HEK293T (cell line): ENCODE results near the gene C5orf47.
A peak's percentile ranks its signal among the peaks of the same experiment; 100 is the strongest.

Experiments used
- CTCF ChIA-PET: fragments of 350-600 bp; formaldehyde crosslinking; extraction: SDS; loops from one replicate; lab custom pipeline; 2021; ENCODE audit warnings: antibody characterized with exemption, inconsistent platforms; lab: Yijun Ruan, JAX
- POLR2A ChIA-PET: fragments of 350-600 bp; formaldehyde crosslinking; extraction: SDS; loops from one replicate; lab custom pipeline; 2020; ENCODE audit warnings: antibody characterized with exemption, inconsistent platforms; lab: Yijun Ruan, JAX
- DNase-seq: peaks from one replicate; pipeline ENCODE4 v3.0.0; 2012; ENCODE audit warnings: mixed read lengths; ENCODE audit errors: extremely low spot score
- ARNT ChIP-seq: fragments of 450-650 bp; IDR thresholded peaks from 2 replicates; pipeline ENCODE4 v1.6.1; 2017; ENCODE audit warnings: mild to moderate bottlenecking
- BHLHE40 ChIP-seq: fragments of 450-650 bp; IDR thresholded peaks from 2 replicates; pipeline ENCODE4 v1.6.1; 2016; ENCODE audit warnings: mild to moderate bottlenecking, moderate library complexity, borderline replicate concordance
- CTBP1 ChIP-seq: fragments of 450-650 bp; IDR thresholded peaks from 2 replicates; pipeline ENCODE4 v1.6.1; 2016; ENCODE audit warnings: borderline replicate concordance
- ELF4 ChIP-seq: fragments of 450-650 bp; IDR thresholded peaks from 2 replicates; pipeline ENCODE4 v1.6.1; 2017; ENCODE audit warnings: antibody characterized with exemption
- FOXA1 ChIP-seq: fragments of 450-650 bp; IDR thresholded peaks from 2 replicates; pipeline ENCODE4 v1.6.1; 2016; ENCODE audit warnings: mild to moderate bottlenecking
- FOXK2 ChIP-seq: fragments of 450-650 bp; IDR thresholded peaks from 2 replicates; pipeline ENCODE4 v1.6.1; 2016; ENCODE audit warnings: mild to moderate bottlenecking
- FOXM1 ChIP-seq: fragments of 450-650 bp; IDR thresholded peaks from 2 replicates; pipeline ENCODE4 v1.6.1; 2017; ENCODE audit warnings: mild to moderate bottlenecking, borderline replicate concordance
- HDGF ChIP-seq: fragments of 450-650 bp; IDR thresholded peaks from 2 replicates; pipeline ENCODE4 v1.6.1; 2017; ENCODE audit warnings: antibody characterized with exemption, borderline replicate concordance
- L3MBTL2 ChIP-seq: fragments of 450-650 bp; conservative IDR thresholded peaks from 2 replicates; pipeline ENCODE4 v1.6.1; 2016; ENCODE audit warnings: mild to moderate bottlenecking
- LEF1 ChIP-seq: fragments of 450-650 bp; IDR thresholded peaks from 2 replicates; pipeline ENCODE4 v1.6.1; 2017; ENCODE audit warnings: mild to moderate bottlenecking, borderline replicate concordance
- NFRKB ChIP-seq: fragments of 450-650 bp; IDR thresholded peaks from 2 replicates; pipeline ENCODE4 v1.6.1; 2016; ENCODE audit warnings: mild to moderate bottlenecking, moderate library complexity
- PKNOX1 ChIP-seq: fragments of 450-650 bp; IDR thresholded peaks from 2 replicates; pipeline ENCODE4 v1.6.1; 2016
- SP1 ChIP-seq: fragments of 450-650 bp; IDR thresholded peaks from 2 replicates; pipeline ENCODE4 v1.6.1; 2017
- SUZ12 ChIP-seq: fragments of 450-650 bp; IDR thresholded peaks from 2 replicates; pipeline ENCODE4 v1.6.1; 2016; ENCODE audit warnings: mild to moderate bottlenecking
- TARDBP ChIP-seq: fragments of 450-650 bp; IDR thresholded peaks from 2 replicates; pipeline ENCODE4 v1.6.1; 2016
- ZNF384 ChIP-seq: fragments of 450-650 bp; IDR thresholded peaks from 2 replicates; pipeline ENCODE4 v1.6.1; 2016

Gene C5orf47

GRCh38 chr5:174020928-174021304 is 31.9 kb downstream of the C5orf47 start:
- TF ChIP-seq L3MBTL2 (no peak), FOXK2 (no peak), BHLHE40 (no peak), ARNT (no peak), HDGF (no peak)
- ChIA-PET CTCF (interaction anchor here (0.9 kb wide), 1 partner anchor 294 kb away, joined by 4 read pairs; no protein-coding TSS in a partner anchor), POLR2A (no interaction called here)
- no peak for DNase-seq

- CTCF ChIA-PET = no interaction called here
- no peak for TF ChIP-seq PKNOX1
- TF ChIP-seq SP1 = no peak
- TF ChIP-seq ELF4 = no peak
- POLR2A ChIA-PET = no interaction called here
- no peak for DNase-seq
Measured at GRCh38 chr5:174022384-174023095, 33.6 kb downstream of the C5orf47 start.

GRCh38 chr5:174030286-174030685 is 41.3 kb downstream of the C5orf47 start:
- ChIA-PET CTCF (interaction anchor here (1.0 kb wide), 1 partner anchor 282 kb away, joined by 3 read pairs; no protein-coding TSS in a partner anchor), POLR2A (no interaction called here)
- TF ChIP-seq CTBP1 (no peak), FOXM1 (no peak), FOXK2 (no peak), NFRKB (no peak)
- no peak for DNase-seq

GRCh38 chr5:174044466-174045254 is 55.7 kb downstream of the C5orf47 start:
- ChIA-PET POLR2A (interaction anchor here (0.9 to 2.0 kb wide), 2 partner anchors 267 to 273 kb away, joined by 3 to 13 read pairs; no protein-coding TSS in a partner anchor), CTCF (interaction anchor here (1.0 to 3.1 kb wide), 6 partner anchors 9 to 274 kb away, joined by 3 to 52 read pairs (median 10); no protein-coding TSS in a partner anchor)
- no peak for DNase-seq
- TF ChIP-seq ARNT (no peak), NFRKB (no peak), SUZ12 (no peak), HDGF (no peak), TARDBP (no peak), FOXK2 (no peak), CTBP1 (no peak), PKNOX1 (no peak), FOXA1 (no peak), FOXM1 (no peak), L3MBTL2 (no peak), LEF1 (no peak), ZNF384 (no peak), ELF4 (no peak), BHLHE40 (no peak), SP1 (no peak)

- POLR2A ChIA-PET = interaction anchor here (2.0 kb wide), 1 partner anchor 266 kb away, joined by 13 read pairs; no protein-coding TSS in a partner anchor
- peak; percentile 97 for DNase-seq
- CTCF ChIA-PET = interaction anchor here (0.7 to 3.1 kb wide), 9 partner anchors 8 to 793 kb away, joined by 3 to 52 read pairs (median 4); no protein-coding TSS in a partner anchor
- TF ChIP-seq PKNOX1 (peak; percentile 45), SP1 (no peak)
Measured at GRCh38 chr5:174045470-174046025, 56.6 kb downstream of the C5orf47 start, which contains the start of gene NSG2. Gene NSG2 (plus strand): TSS chr5:174045706. CDS start chr5:174046756, 1,050 bp downstream.

GRCh38 chr5:174046558-174046957 is 57.6 kb downstream of the C5orf47 start:
- CTCF ChIA-PET = interaction anchor here (1.1 to 3.1 kb wide), 3 partner anchors 264 to 792 kb away, joined by 5 to 52 read pairs (median 28); no protein-coding TSS in a partner anchor
- DNase-seq = no peak
- POLR2A ChIA-PET = interaction anchor here (0.6 to 2.0 kb wide), 2 partner anchors 265 to 336 kb away, joined by 3 to 13 read pairs; no protein-coding TSS in a partner anchor
- TF ChIP-seq HDGF (no peak), TARDBP (no peak), ARNT (no peak), PKNOX1 (no peak), SUZ12 (no peak), LEF1 (no peak), CTBP1 (no peak), BHLHE40 (no peak), SP1 (no peak), NFRKB (no peak), FOXK2 (no peak), ELF4 (no peak), ZNF384 (no peak), FOXA1 (no peak), L3MBTL2 (no peak), FOXM1 (no peak)
